GM19467 (cell line): ENCODE results near the gene RGS7.
"Not testable (repeated sequence)": the region's sequence is repeated elsewhere in the genome, so short reads cannot be mapped to it uniquely, and the experiment has no call there.

Experiments used
- ATAC-seq: cut with Tn5 transposase; IDR thresholded peaks from one replicate; pipeline ENCODE4 v1.9.1; 2021; ENCODE audit warnings: mild to moderate bottlenecking, moderate library complexity; ENCODE audit not compliant: unreplicated experiment

Gene RGS7

DNA sequence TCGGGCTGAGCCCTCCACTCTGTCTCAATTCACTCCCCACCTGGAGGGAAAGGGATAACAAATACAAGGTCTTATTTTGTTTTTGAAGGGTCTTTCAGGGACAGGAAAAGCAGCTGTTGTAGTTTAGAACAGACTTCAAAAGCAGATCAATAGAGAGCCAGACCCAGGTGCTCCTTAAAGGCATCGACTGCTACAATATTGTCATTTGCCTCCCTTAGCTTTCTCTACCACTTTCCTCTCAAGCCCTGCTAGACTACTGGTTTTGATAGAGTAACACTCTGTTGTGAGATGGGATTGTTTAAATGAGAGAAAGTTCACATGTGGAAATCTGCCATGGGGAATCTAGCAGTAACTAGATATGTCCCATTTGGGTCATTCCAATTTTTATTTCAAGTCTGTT, 24.0 kb downstream of the RGS7 start:
- ATAC-seq = no peak

DNA sequence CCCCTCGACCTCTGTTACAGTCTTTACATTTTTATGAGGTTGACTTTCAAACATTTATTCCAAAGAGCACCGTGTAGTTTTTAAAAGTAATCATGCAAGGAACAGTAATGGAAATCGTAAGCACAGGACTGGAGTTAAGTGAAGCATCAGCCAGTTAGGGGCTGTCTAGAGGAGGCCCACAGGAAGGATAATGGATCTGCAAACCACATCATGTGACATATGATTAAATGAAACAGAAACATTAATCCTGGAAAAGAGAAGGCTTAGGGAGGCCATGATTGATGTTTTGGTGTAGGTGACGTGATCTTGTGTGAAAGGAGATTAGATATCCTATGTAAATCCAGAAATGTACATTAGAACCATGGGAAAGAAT, 25.0 kb downstream of the RGS7 start:
- no peak for ATAC-seq

DNA sequence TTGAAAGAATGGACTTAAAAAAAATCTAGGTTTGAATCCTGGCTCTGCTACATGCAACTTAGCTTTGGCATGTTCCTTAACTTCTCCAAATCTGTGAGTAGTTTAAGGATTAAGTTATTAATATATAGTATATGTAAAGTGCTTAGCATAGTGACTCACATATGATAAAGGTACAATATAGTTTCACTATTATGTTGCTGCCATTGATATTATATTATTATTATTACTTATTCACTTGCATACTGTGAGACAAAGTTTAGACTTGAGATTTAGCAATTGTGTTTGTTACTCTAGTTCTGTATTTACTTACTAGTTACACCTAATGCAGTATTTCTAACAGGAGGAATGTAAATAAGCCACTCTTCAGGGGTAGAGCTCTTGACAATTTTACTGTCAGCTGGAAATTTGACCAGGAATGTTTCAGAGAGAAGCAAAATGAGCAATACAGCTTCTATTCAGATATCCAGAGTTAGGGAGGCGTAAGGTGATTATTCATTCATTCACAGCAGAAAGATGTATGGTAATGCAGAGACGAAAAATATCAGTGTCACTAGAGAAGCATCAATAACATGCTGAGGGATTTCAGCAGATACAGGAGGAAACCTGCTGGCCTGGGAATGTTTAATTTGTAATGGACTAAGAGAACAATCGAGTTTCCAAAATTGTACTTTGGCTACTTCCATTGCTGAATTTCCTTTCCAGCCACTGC, 25.5 kb downstream of the RGS7 start:
- ATAC-seq = no peak

DNA sequence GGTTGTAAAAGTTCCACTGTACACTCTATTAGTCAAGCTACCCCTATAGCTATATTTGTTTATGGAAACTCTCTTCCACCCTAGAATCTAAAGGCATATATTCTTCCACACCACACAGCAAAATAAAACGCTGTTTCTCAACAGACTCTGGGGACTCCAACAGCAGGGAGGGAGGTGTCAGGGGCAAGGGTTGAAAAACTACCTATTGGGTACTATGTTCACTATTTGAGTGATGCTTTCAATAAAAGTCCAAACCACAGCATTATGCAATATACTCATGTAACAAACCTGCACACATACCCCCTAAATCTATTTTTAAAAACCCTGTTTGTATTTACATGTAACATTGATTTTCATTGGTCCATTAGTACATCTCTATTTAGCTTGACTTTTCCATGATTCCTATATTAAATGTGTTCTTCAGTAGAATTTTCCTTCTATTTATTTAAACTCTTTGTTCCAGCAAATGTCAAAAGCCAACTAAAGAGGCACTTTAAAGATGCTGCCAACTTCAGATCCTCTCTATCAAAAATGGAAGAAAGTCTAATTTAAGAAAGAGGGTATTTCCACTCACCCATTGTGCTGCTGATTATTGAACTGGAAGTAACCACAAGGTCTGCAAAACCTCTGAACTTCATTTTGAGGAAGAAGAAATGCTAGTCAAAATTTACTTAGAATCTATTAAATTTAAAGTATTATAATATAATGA, 26.2 kb downstream of the RGS7 start:
- no peak for ATAC-seq

DNA sequence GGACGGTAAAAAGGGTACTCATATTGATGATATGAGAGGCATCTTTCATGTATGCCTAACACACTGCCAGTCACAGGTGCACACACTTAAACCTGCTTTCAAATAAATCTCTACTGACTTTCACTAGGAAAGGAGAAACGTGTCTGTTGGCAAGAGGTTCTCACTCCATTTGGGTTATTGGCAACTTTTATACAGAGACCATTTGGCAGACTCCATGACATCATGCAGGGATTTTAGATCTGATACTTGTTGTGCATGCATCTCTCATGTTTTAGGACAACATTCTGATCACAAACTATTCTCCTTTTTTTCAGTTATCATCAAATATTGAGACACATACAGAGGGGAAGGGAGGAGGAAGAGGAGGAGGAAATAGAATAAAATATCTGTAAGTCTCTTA, 31.5 kb downstream of the RGS7 start:
- ATAC-seq = no peak

DNA sequence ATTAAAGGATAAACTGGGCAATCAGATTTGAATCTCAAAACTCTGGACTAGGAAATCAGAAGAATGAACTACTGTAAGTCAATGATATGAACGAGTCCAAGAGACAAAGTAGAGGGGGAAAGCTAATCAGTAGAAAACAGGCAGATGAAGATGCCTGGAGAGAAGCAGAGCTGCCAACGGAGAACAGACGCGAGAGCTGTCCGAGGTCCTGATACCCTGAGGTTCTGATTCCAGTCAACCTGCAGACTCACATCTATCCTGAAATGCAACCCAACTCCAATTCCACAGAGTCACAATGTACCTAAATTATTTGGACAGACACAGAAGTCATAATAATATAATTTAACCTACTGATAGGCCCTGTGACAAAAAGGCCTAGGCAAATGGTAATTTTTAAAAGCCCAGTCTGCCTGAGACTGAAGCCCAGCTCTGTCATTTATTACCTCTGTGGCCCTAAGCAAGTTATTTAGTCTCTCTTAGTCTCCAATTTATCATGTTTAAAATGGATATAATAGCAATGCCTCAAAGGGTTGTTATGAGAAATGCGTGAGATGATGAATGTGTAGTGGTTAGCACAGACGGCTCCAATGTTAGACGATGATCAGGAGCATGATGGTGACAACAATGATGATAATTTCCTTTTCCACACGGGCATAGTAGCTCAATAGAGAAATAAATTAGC, 33.4 kb downstream of the RGS7 start:
- ATAC-seq = no peak

DNA sequence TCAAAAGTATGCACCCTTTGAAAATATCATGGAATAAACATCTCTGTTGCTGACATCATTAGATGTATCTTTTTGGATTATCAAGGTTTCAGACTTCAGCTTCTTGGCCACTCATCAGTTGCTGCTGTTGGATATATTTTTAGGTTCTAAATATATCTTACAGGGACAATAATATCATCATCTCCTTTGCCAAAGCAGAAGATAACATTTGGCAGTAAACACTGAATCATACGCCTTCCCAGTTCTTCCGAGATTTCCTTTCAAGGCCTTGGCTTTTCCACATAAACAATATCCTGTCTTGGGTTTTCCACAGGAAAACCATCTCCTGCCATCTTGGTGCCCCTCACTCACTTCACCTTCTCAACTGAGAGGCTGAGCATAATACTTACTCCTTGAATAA, 39.3 kb downstream of the RGS7 start:
- ATAC-seq = no peak

DNA sequence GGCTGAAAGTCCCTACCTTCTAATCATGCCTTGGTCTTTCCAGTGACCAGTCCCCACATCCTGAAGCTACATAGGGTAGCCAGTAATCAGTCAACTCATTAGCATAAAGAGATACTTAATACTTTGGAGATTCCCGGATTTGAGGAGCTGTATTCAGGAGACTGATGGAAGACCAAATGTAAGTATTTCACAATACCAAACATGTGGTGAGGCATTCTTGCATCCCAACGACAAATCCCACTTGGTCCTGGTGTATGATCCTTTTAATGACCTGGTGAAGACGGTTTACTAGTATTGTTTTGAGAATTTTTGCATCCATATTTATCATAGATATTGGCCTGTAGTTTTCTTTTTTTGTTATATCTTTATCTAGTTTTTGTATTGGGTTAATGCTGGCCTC, 40.6 kb downstream of the RGS7 start:
- ATAC-seq = no peak

DNA sequence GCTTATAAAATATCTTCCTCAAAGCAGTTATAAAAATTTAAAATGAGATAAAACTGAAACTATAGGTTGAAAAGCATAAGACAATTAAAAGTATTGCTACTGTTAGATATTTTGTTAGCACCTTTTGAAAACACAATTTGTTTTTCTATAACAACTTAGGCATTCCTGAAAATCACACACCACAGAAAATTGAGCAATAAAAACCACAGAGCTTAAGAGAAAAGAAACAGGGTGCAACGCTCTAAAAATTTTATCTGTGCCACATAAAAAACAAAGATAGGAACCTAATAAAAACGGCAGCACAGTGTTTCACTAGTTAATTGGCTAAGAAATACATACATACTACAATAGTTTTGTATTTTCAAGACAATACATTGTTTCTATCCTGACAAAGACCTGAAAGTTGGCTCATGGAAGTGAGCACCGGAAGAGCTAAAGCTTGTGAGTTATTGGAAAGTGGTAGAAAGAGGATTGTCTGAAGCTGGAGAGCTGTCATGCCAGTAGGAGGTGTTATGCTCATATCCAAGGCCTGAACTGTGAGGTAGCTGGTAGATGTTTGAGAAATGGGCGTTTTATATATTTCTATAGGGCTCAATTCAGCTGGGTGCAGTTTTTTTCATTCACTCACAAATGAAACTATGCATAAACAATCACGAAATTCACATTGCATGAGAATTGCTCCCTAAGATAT, 45.8 kb downstream of the RGS7 start:
- ATAC-seq = no peak

DNA sequence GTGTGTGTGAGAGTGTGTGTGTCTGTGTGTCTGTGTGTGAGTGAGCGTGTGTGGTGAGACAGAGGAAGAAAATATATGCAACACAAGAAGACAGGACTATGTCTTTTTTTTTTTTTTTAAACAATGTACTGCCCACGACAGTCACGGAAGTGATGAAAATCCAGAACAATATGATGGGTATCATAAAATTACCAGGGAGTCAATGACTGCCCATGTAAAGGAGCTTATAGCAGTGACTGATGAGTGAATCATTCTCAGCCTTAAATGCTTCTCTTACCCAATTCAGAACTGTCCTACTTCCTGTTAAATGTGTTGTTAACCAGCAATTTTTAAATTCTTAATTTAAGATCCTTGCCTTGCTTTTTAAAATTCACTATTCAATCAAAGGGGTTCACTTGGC, 46.6 kb downstream of the RGS7 start:
- ATAC-seq = no peak

DNA sequence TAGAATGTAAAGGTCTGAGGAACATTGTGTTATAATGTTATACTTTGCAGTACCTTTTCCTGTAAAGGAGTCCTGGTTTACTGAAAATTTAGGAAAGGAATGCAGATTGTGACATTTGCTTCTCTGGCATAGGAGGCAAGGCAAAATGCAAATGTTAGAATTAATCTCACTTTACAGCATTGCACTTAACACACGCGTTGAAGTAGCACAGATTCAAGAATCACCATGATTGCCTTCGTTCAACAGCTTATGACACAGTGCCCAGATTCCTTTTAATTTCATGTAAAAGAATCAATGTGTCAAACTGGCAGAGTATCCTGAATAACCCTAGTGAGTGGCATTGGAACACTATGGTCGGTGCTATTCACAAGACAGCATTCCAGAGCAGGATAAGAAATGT, 47.4 kb downstream of the RGS7 start:
- ATAC-seq = no peak

DNA sequence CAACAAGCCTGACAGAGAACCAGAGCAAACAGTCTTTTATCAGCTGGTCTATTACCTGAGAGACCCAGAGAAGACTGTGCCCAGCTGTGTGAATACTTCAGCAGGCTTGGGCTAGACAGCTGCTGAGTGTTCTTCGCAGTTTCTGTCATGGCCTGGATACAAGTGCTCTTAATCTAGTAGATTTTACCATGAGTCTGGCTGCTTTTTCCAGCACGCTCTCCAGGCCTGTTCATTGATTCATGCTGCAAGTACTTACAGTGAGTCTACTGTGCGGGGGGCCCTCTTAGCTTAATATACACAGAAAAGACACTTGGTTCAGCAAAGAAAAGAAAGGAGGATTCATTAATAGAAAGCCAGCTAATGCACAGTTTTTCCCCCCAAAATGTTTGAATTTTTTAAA, 48.5 kb downstream of the RGS7 start:
- no peak for ATAC-seq

DNA sequence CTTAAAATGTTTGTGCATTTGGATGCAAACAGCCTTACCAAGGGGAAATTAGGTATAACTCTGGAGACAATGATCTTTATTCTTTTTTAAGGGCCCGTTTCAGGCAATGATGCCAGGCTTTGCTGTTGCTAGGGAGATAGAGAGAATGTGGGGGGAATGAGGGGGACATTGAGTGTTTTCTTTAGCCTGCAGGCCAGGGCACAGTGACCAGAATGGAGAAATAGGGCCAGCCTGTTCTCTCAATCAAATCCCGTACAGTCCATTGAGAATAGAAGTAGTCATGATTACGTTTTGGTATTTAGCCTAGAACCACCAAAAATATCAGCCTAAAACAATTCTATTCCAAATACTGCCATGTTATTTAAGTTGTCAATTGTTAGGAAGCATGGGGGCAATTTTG, 49.0 kb downstream of the RGS7 start:
- ATAC-seq = no peak

DNA sequence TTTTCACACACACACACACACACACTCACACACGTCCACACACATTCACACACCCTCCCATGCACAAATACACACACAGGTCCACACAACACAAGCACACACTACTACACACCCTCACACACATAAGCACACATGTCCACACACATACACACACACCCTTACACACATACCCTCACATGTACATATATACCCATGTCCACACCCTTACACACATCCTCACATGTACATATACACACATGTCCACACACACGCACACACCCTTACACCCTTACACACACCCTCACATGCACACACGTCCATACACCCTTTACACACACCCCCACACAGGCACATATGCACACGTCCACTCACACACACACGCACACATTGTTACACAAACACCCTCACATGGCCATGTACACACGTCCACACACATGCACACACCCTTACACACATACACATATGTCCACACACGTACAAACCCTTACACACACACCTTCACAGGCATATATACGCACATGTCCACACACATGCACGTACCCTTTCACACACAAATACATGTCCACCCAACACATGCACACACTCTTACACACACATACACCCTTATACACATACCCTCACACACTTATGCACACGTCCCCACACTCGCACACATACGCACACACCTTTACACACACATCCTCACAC, 50.7 kb downstream of the RGS7 start:
- ATAC-seq = no peak

DNA sequence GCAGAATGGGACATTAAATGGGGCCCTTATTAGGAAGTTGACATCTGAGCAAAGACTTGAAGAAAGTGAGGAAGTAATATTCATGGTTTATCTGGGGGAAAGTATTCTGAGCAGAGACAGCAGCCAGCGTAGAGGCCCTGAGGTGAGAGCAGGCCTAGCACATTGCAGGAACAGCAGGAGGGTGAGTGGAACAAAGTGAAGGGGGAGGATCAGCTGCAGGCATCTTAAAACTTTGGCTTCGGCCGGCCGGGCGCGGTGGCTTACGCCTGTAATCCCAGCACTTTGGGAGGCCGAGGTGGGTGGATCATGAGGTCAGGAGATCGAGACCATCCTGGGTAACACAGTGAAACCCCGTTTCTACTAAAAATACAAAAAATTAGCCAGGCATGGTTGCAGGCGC, 55.0 kb downstream of the RGS7 start:
- ATAC-seq = not testable (repeated sequence)

DNA sequence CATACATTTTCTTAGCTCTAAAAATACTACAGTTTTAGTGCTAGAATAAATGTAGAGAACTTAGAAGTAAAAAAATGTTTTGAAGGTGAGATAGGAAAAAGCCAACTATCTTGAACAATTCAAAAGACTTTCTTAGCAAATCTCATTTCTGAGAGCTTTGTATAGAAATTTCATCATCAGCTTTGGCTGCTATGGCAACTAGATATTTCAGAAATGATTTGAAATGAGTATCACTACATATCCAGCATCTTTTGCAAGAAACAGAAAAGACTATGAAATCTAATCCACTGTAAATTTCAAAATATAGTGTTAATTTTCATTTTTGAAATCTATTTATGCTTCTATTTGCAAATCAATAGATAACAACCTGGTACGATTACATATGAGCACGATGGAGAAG, 57.7 kb downstream of the RGS7 start:
- no peak for ATAC-seq

DNA sequence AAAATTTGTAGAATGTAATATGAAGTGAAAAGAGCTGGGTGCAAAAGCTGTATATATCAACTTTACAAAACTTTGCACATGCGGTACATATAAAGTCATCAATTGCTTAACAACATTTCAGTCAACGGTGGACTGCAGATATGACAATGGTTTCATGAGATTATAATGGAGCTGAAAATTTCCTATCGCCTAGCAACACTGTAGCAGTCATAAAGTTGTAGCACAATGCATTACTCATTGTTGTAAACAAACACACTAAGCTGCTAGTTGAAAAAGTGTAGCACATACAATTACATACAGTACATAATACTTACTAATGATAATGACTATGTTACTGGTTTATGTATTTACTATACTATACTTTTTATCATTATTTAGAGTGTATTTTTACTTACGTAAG, 64.0 kb downstream of the RGS7 start:
- ATAC-seq = no peak

DNA sequence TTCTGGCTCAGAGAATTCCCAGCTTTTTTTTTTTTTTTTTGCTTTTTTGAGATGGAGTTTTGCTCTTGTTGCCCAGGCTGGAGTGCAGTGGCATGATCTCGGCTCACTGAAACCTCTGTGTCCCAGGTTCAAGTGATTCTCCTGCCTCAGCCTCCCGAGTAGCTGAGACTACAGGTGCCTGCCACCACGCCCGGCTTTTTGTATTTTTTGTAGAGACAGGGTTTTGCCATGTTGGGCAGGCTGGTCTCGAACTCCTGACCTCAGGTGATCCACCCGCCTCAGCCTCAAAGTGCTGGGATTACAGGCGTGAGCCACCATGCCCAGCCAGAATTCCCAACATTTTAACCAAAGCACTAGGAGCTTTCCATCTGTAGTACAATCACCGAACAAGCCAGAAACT, 65.5 kb downstream of the RGS7 start:
- not testable (repeated sequence) for ATAC-seq

DNA sequence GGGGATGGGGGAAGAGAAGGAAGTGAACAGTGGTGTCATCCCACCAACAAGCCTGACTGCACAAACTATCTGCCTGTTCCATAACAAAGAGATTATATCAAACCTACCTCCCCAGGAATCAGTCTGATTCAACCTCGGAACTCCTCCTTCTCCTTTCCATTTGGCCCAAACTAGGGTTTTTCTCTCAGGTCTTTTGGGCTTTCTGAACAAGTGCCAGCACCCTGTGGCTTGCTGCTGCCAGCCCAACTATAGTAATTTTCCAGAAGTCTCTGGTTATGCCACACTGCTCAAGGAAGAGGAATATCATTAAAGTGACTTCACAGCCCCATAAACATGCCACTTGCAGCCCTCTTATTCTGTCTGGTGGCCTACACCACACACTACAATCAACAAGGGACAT, 70.5 kb downstream of the RGS7 start:
- ATAC-seq = no peak

DNA sequence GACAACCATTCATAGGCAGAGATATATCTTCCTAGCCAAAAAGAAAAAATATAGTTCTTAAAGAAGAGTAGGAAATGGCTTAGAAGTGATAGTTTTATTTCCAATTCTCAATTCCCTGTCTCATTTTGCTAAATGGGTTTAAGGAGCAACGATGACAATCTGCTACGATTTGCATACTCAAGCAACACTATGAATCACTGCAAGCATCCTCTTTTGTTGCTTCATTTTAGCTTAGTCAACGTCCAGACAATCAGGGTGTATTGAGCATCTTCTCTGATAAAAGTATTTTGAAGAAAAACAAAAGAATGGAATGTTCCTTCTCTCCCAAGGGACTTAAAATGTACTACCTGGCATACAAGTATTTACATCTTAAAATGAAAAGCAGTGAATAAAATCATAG, 80.6 kb downstream of the RGS7 start:
- no peak for ATAC-seq

DNA sequence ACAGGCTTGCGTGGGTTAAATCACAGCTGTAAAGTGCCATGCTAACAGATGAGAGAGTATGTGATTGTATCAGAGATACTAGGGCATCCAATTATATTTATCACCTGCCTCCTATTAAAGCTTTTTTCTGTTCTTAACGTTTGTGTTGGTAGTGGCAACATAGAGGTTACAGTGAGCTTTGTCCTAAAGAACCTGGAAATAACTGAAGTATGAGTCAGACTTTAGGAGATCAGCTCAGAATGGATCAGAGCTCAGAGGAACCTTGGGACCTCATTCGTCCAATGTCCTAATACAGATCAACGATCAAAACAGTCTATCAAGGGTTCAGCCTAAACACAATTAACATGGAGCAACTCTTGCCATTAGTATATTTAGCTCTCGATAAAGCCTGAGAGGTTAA, 81.0 kb downstream of the RGS7 start:
- ATAC-seq = no peak
